H9 (cell line): ENCODE results near the gene PRRC2B. TPM values are rescaled to one million over a fixed set of nuclear protein-coding genes. Genes with fewer than 3 reads are reported as not detected.

Source experiments
- DNase-seq: peaks from one replicate; pipeline ENCODE4 v3.0.0-alpha.2; 2017
- H2AFZ ChIP-seq: one replicate; pipeline ENCODE4 v1.6.1; 2013; ENCODE audit warnings: mild to moderate bottlenecking, low read length, control low read depth, moderate library complexity
- H2AK5ac ChIP-seq: 2 replicates; pipeline ENCODE4 v1.6.1; 2013; ENCODE audit warnings: low read length, control low read depth, mixed read lengths; ENCODE audit not compliant: insufficient read length
- H2BK120ac ChIP-seq: one replicate; pipeline ENCODE4 v1.6.1; 2013; ENCODE audit warnings: low read depth, mild to moderate bottlenecking, low read length, control low read depth, inconsistent platforms; ENCODE audit not compliant: poor library complexity, severe bottlenecking
- H2BK12ac ChIP-seq: 2 replicates; pipeline ENCODE4 v1.6.1; 2013; ENCODE audit warnings: low read length, control low read depth, mixed read lengths, low read depth; ENCODE audit not compliant: insufficient read length
- H2BK15ac ChIP-seq: 2 replicates; pipeline ENCODE4 v1.6.1; 2013; ENCODE audit warnings: low read depth, low read length, control low read depth
- H2BK20ac ChIP-seq: one replicate; pipeline ENCODE4 v1.6.1; 2013; ENCODE audit warnings: low read depth, mild to moderate bottlenecking, low read length, control low read depth, inconsistent platforms; ENCODE audit not compliant: poor library complexity, severe bottlenecking
- H2BK5ac ChIP-seq: 2 replicates; pipeline ENCODE4 v1.6.1; 2013; ENCODE audit warnings: low read length, control low read depth, mixed read lengths; ENCODE audit not compliant: insufficient read length
- H3K14ac ChIP-seq: 2 replicates; pipeline ENCODE4 v1.6.1; 2013; ENCODE audit warnings: low read length, control low read depth; ENCODE audit not compliant: insufficient read depth
- H3K18ac ChIP-seq: 2 replicates; pipeline ENCODE4 v1.6.1; 2013; ENCODE audit warnings: low read depth, mild to moderate bottlenecking, mixed read lengths, low read length, control low read depth; ENCODE audit not compliant: insufficient read length
- H3K23ac ChIP-seq: 2 replicates; pipeline ENCODE4 v1.6.1; 2013; ENCODE audit warnings: low read length, control low read depth, mixed read lengths, low read depth; ENCODE audit not compliant: insufficient read length
- H3K23me2 ChIP-seq: 2 replicates; pipeline ENCODE4 v1.6.1; 2013; ENCODE audit warnings: low read depth, mild to moderate bottlenecking, mixed read lengths, low read length, control low read depth; ENCODE audit not compliant: insufficient read length, poor library complexity, severe bottlenecking
- H3K27ac ChIP-seq: 2 replicates; pipeline ENCODE4 v1.5.1; 2013; ENCODE audit warnings: low read length, control low read depth, mixed read lengths, low read depth; ENCODE audit not compliant: insufficient read length
- H3K27me3 ChIP-seq: 2 replicates; pipeline ENCODE4 v1.6.1; 2013; ENCODE audit warnings: low read length, control low read depth, inconsistent platforms; ENCODE audit not compliant: insufficient read depth
- H3K4ac ChIP-seq: 2 replicates; pipeline ENCODE4 v1.6.1; 2013; ENCODE audit warnings: low read depth, mild to moderate bottlenecking, control low read depth, inconsistent platforms, low read length, moderate library complexity
- H3K4me1 ChIP-seq: 2 replicates; pipeline ENCODE4 v1.6.1; 2013; ENCODE audit warnings: low read length, control low read depth, inconsistent platforms; ENCODE audit not compliant: insufficient read depth
- H3K4me2 ChIP-seq: 2 replicates; pipeline ENCODE4 v1.6.1; 2013; ENCODE audit warnings: low read length, control low read depth, mixed read lengths; ENCODE audit not compliant: insufficient read length, insufficient read depth
- H3K56ac ChIP-seq: 2 replicates; pipeline ENCODE4 v1.6.1; 2013; ENCODE audit warnings: low read depth, mild to moderate bottlenecking, mixed read lengths, low read length, control low read depth; ENCODE audit not compliant: insufficient read length
- H3K79me1 ChIP-seq: 2 replicates; pipeline ENCODE4 v1.6.1; 2013; ENCODE audit warnings: low read depth, mild to moderate bottlenecking, moderate library complexity, low read length, control low read depth, inconsistent platforms; ENCODE audit not compliant: insufficient read depth, poor library complexity, severe bottlenecking
- H3K79me2 ChIP-seq: 2 replicates; pipeline ENCODE4 v1.6.1; 2013; ENCODE audit warnings: low read length, control low read depth, inconsistent platforms; ENCODE audit not compliant: insufficient read depth
- H3K9ac ChIP-seq: 2 replicates; pipeline ENCODE4 v1.6.1; 2013; ENCODE audit warnings: low read length, control low read depth, mixed read lengths; ENCODE audit not compliant: insufficient read length; ENCODE audit errors: extremely low read depth
- H3K9me3 ChIP-seq: one replicate; pipeline ENCODE4 v1.6.1; 2013; ENCODE audit warnings: low read depth, low read length, inconsistent platforms; ENCODE audit not compliant: control insufficient read depth
- H3T11ph ChIP-seq: one replicate; pipeline ENCODE4 v1.6.1; 2013; ENCODE audit warnings: mild to moderate bottlenecking, low read length, control low read depth, inconsistent platforms
- H4K20me1 ChIP-seq: one replicate; pipeline ENCODE4 v1.6.1; 2013; ENCODE audit not compliant: control insufficient read depth, insufficient read length, insufficient read depth
- H4K5ac ChIP-seq: 2 replicates; pipeline ENCODE4 v1.6.1; 2013; ENCODE audit warnings: low read depth, mild to moderate bottlenecking, mixed read lengths, low read length, control low read depth; ENCODE audit not compliant: insufficient read length
- H4K8ac ChIP-seq: replicated peaks from 2 replicates; pipeline ENCODE4 v1.6.1; 2013; ENCODE audit warnings: low read length, control low read depth, mixed read lengths, low read depth; ENCODE audit not compliant: insufficient read length
- H4K91ac ChIP-seq: 2 replicates; pipeline ENCODE4 v1.6.1; 2013; ENCODE audit warnings: low read depth, mild to moderate bottlenecking, moderate library complexity, mixed read lengths, low read length, control low read depth; ENCODE audit not compliant: insufficient read length
- H3K27ac Mint-ChIP-seq, 3 experiments: 2 replicates in 2 of 3; 3 replicates in 1 of 3; pipeline ENCODE4 v1.8.0; 2020 to 2021; ENCODE audit warnings: mixed read lengths in 3 of 3, mild to moderate bottlenecking in 1 of 3, moderate library complexity in 1 of 3
- H3K27me3 Mint-ChIP-seq: 2 replicates; pipeline ENCODE4 v1.8.0; 2021; ENCODE audit warnings: low read depth, mild to moderate bottlenecking, moderate library complexity, mixed read lengths
- H3K36me3 Mint-ChIP-seq, 3 experiments: 2 replicates in 2 of 3; 3 replicates in 1 of 3; pipeline ENCODE4 v1.8.0; 2020 to 2021; ENCODE audit warnings: low read depth in 3 of 3, mixed read lengths in 3 of 3; ENCODE audit not compliant: insufficient read depth in 1 of 3
- H3K4me1 Mint-ChIP-seq, 2 experiments: 2 replicates each; pipeline ENCODE4 v1.8.0; 2020; ENCODE audit warnings: mixed read lengths in 2 of 2
- H3K4me3 Mint-ChIP-seq, 2 experiments: 2 replicates in 1 of 2; 3 replicates in 1 of 2; pipeline ENCODE4 v1.8.0; 2020 to 2021; ENCODE audit warnings: mild to moderate bottlenecking in 2 of 2, mixed read lengths in 2 of 2, moderate library complexity in 1 of 2
- H3K9me3 Mint-ChIP-seq, 2 experiments: 2 replicates in 1 of 2; 3 replicates in 1 of 2; pipeline ENCODE4 v1.8.0; 2020; ENCODE audit warnings: mild to moderate bottlenecking in 2 of 2, mixed read lengths in 2 of 2, moderate library complexity in 1 of 2
- CTCF ChIP-seq: fragments of 200-600 bp; sonication (generic); conservative IDR thresholded peaks from 3 replicates; pipeline ENCODE4 v1.8.0; 2021; ENCODE audit warnings: antibody characterized with exemption, mild to moderate bottlenecking
- WGBS: extraction: QIAGEN DNeasy Blood & Tissue Kit; methylation state at CpG from one replicate; pipeline ENCODE4 v1.1.7; 2013; ENCODE audit warnings: missing lambda C conversion rate, low lambda C conversion rate, mixed read lengths; ENCODE audit not compliant: insufficient read length; ENCODE audit errors: extremely low coverage; 5-methylcytosine and 5-hydroxymethylcytosine counted together
- total RNA-seq: library from RNA; stranded (reverse); gene quantifications from 2 replicates; pipeline ENCODE4 v1.2.1, GENCODE V29; 2021

Gene PRRC2B
- total RNA-seq, 1 experiment from 2014 or later = 251 TPM

- no peak overlapping the region for H2BK5ac ChIP-seq
- no peak overlapping the region for H4K91ac ChIP-seq
- H2AK5ac ChIP-seq = no peak overlapping the region
- peak overlapping the region; percentile 45; the same call in 1 of the 2 replicates for H3K14ac ChIP-seq
- H4K8ac ChIP-seq = no peak overlapping the region
- Mint-ChIP-seq H3K4me1 (peaks cover 0 to 12% of the 10 kb centered on the region in 2 experiments; a peak in 2 of 4 replicates), H3K27ac (peak overlapping the region in 2 of 3 experiments; percentile 76 to 81; a peak in 3 of 7 replicates), H3K27me3 (no peaks in the 10 kb centered on the region; the same call in 1 of the 2 replicates), H3K36me3 (peaks cover 24 to 48% (median 42%) of the 10 kb centered on the region in 3 experiments), H3K4me3 (peak overlapping the region; percentile 87 to 89), H3K9me3 (no peaks in the 10 kb centered on the region)
- H3K9ac ChIP-seq = peak overlapping the region; percentile 80
- no peak overlapping the region for H2BK15ac ChIP-seq
- no peak overlapping the region for H3K27ac ChIP-seq
- H3K79me2 ChIP-seq = no peaks in the 10 kb centered on the region; the same call in 1 of the 2 replicates
- no peak for DNase-seq
- no peak overlapping the region for H2BK120ac ChIP-seq
- H4K20me1 ChIP-seq = no peaks in the 10 kb centered on the region
- H3K23me2 ChIP-seq = peaks cover 6% of the 10 kb centered on the region
- H3K79me1 ChIP-seq = no peaks in the 10 kb centered on the region
- H2BK20ac ChIP-seq = no peak overlapping the region
- H3K4ac ChIP-seq = no peak overlapping the region
- no peaks in the 10 kb centered on the region for H3K27me3 ChIP-seq
- TF ChIP-seq CTCF = no peak
- no peak overlapping the region for H2AFZ ChIP-seq
- peak overlapping the region; percentile 82 for H3K4me2 ChIP-seq
- no CpG with 5 or more reads among the region's 24 CpGs for WGBS
- H3K23ac ChIP-seq = no peak overlapping the region
- H3T11ph ChIP-seq = no peak overlapping the region
- H3K9me3 ChIP-seq = no peaks in the 10 kb centered on the region
- no peaks in the 10 kb centered on the region; the same call in 1 of the 2 replicates for H3K4me1 ChIP-seq
- no peak overlapping the region for H4K5ac ChIP-seq
- H3K56ac ChIP-seq = no peak overlapping the region
- no peak overlapping the region for H3K18ac ChIP-seq
- no peak overlapping the region for H2BK12ac ChIP-seq
Observed at GRCh38 chr9:131529597-131530545, 136.0 kb downstream of the PRRC2B start.
